Activated CD4-positive, alpha-beta T cell treated with anti-CD3 and anti-CD28 coated beads, Interleukin-2, amount 10 ng/mL, durations not matched to agents 24 days and 14 days (primary cell): Measurements from ENCODE around the gene BOLA2. TPM values are rescaled to one million over a fixed set of nuclear protein-coding genes. Genes with fewer than 3 reads are reported as not detected.
"Not testable (repeated sequence)": the region's sequence is repeated elsewhere in the genome, so short reads cannot be mapped to it uniquely, and the experiment has no call there.

Source experiments
- DNase-seq: peaks from one replicate; pipeline ENCODE4 v3.0.0; 2022
- H3K27ac Mint-ChIP-seq: one replicate; pipeline ENCODE4 v1.8.0; 2022; ENCODE audit warnings: mild to moderate bottlenecking, mixed read lengths
- H3K27me3 Mint-ChIP-seq: one replicate; pipeline ENCODE4 v1.8.0; 2022; ENCODE audit warnings: mixed read lengths
- H3K36me3 Mint-ChIP-seq: one replicate; pipeline ENCODE4 v1.8.0; 2022; ENCODE audit warnings: low read depth, mild to moderate bottlenecking, mixed read lengths
- H3K4me1 Mint-ChIP-seq: one replicate; pipeline ENCODE4 v1.8.0; 2021; ENCODE audit warnings: mixed read lengths
- H3K4me3 Mint-ChIP-seq: one replicate; pipeline ENCODE4 v1.8.0; 2022; ENCODE audit warnings: mild to moderate bottlenecking, moderate library complexity, mixed read lengths
- H3K9me3 Mint-ChIP-seq: one replicate; pipeline ENCODE4 v1.8.0; 2021; ENCODE audit warnings: mixed read lengths
- intact Hi-C: fragments of 100-400 bp; cut with micrococcal nuclease; formaldehyde crosslinking; loops from one replicate; pipeline ENCODE4 v1.15.1; 2023
- total RNA-seq: library from RNA; stranded (reverse); gene quantifications from 2 replicates; pipeline ENCODE4 v1.2.3, GENCODE V29; 2022

Gene BOLA2
- total RNA-seq = 18.4 and 18.5 TPM in 2 replicates

- H3K36me3 Mint-ChIP-seq, H3K27me3 Mint-ChIP-seq, DNase-seq, intact Hi-C loops, H3K27ac Mint-ChIP-seq, H3K9me3 Mint-ChIP-seq, H3K4me1 Mint-ChIP-seq, H3K4me3 Mint-ChIP-seq: not testable (repeated sequence)
These were observed at the start of gene BOLA2, which contains the start of gene SLX1B for GRCh38 chr16:29454269-29454668. Gene BOLA2 (minus strand): TSS chr16:29454351. CDS start chr16:29454253, 98 bp downstream. Gene SLX1B (plus strand): TSS chr16:29454533.

- H3K4me3 Mint-ChIP-seq, H3K9me3 Mint-ChIP-seq, intact Hi-C loops, H3K4me1 Mint-ChIP-seq, H3K36me3 Mint-ChIP-seq, H3K27ac Mint-ChIP-seq, H3K27me3 Mint-ChIP-seq: not testable (repeated sequence)
- DNase-seq = peak; percentile 47
These were observed 28.1 kb upstream of the BOLA2 start for GRCh38 chr16:29482276-29482675.

- H3K4me1 Mint-ChIP-seq, intact Hi-C loops, H3K36me3 Mint-ChIP-seq, H3K27ac Mint-ChIP-seq, DNase-seq, H3K27me3 Mint-ChIP-seq, H3K9me3 Mint-ChIP-seq, H3K4me3 Mint-ChIP-seq: not testable (repeated sequence)
These were observed 17.9 kb upstream of the BOLA2 start for GRCh38 chr16:29472065-29472464.

GRCh38 chr16:29469660-29470059, 15.5 kb upstream of the BOLA2 start:
- H3K27me3 Mint-ChIP-seq, H3K4me1 Mint-ChIP-seq, intact Hi-C loops, H3K9me3 Mint-ChIP-seq, H3K27ac Mint-ChIP-seq, H3K36me3 Mint-ChIP-seq, H3K4me3 Mint-ChIP-seq: not testable (repeated sequence)
- DNase-seq = peak; percentile 77

- H3K27me3 Mint-ChIP-seq, H3K27ac Mint-ChIP-seq, H3K4me1 Mint-ChIP-seq, H3K9me3 Mint-ChIP-seq, H3K36me3 Mint-ChIP-seq, intact Hi-C loops, DNase-seq, H3K4me3 Mint-ChIP-seq: not testable (repeated sequence)
These were observed 13.7 kb upstream of the BOLA2 start for GRCh38 chr16:29467654-29468366.

- H3K4me3 Mint-ChIP-seq, H3K27ac Mint-ChIP-seq, H3K36me3 Mint-ChIP-seq, DNase-seq, H3K9me3 Mint-ChIP-seq, intact Hi-C loops, H3K4me1 Mint-ChIP-seq, H3K27me3 Mint-ChIP-seq: not testable (repeated sequence)
These were observed 12.8 kb upstream of the BOLA2 start for GRCh38 chr16:29466904-29467303.

GRCh38 chr16:29465985-29466824, 12.1 kb upstream of the BOLA2 start:
- H3K9me3 Mint-ChIP-seq, H3K4me1 Mint-ChIP-seq, intact Hi-C loops, H3K36me3 Mint-ChIP-seq, H3K27me3 Mint-ChIP-seq, DNase-seq, H3K27ac Mint-ChIP-seq, H3K4me3 Mint-ChIP-seq: not testable (repeated sequence)

- H3K4me3 Mint-ChIP-seq, H3K36me3 Mint-ChIP-seq, DNase-seq, intact Hi-C loops, H3K4me1 Mint-ChIP-seq, H3K27me3 Mint-ChIP-seq, H3K27ac Mint-ChIP-seq, H3K9me3 Mint-ChIP-seq: not testable (repeated sequence)
These were observed 6.5 kb upstream of the BOLA2 start for GRCh38 chr16:29460647-29461030.

GRCh38 chr16:29459706-29460646, 5.8 kb upstream of the BOLA2 start, which contains the start of gene SULT1A4:
Gene SULT1A4 (plus strand): TSS chr16:29459913. CDS start chr16:29461386, 1,473 bp downstream.
- H3K36me3 Mint-ChIP-seq, H3K4me3 Mint-ChIP-seq, DNase-seq, H3K27ac Mint-ChIP-seq, H3K4me1 Mint-ChIP-seq, intact Hi-C loops, H3K27me3 Mint-ChIP-seq, H3K9me3 Mint-ChIP-seq: not testable (repeated sequence)

- H3K9me3 Mint-ChIP-seq, H3K27me3 Mint-ChIP-seq, H3K36me3 Mint-ChIP-seq, intact Hi-C loops, H3K27ac Mint-ChIP-seq, H3K4me1 Mint-ChIP-seq, H3K4me3 Mint-ChIP-seq: not testable (repeated sequence)
- peak; percentile 25 for DNase-seq
These were observed 3.5 kb upstream of the BOLA2 start for GRCh38 chr16:29457660-29458059.

- H3K27me3 Mint-ChIP-seq, H3K9me3 Mint-ChIP-seq, intact Hi-C loops, H3K4me3 Mint-ChIP-seq, H3K4me1 Mint-ChIP-seq, H3K27ac Mint-ChIP-seq, H3K36me3 Mint-ChIP-seq, DNase-seq: not testable (repeated sequence)
These were observed 677 bp upstream of the BOLA2 start for GRCh38 chr16:29454828-29455227.

GRCh38 chr16:29453754-29454153, 397 bp downstream of the BOLA2 start:
- intact Hi-C loops, H3K9me3 Mint-ChIP-seq, H3K27ac Mint-ChIP-seq: not testable (repeated sequence)

GRCh38 chr16:29425390-29425789, 28.8 kb downstream of the BOLA2 start:
- intact Hi-C loops, H3K27me3 Mint-ChIP-seq, H3K27ac Mint-ChIP-seq, H3K4me3 Mint-ChIP-seq, H3K4me1 Mint-ChIP-seq, H3K9me3 Mint-ChIP-seq, DNase-seq: not testable (repeated sequence)
- peaks cover 11% of the 10 kb centered on the region for H3K36me3 Mint-ChIP-seq

More at GRCh38 chr16:29453754-29454153, 397 bp downstream of the BOLA2 start:
- H3K36me3 Mint-ChIP-seq, H3K4me3 Mint-ChIP-seq, H3K4me1 Mint-ChIP-seq, H3K27me3 Mint-ChIP-seq, DNase-seq: not testable (repeated sequence)
